Measurements from ENCODE around the gene SLC45A1.

Gene SLC45A1

DNA sequence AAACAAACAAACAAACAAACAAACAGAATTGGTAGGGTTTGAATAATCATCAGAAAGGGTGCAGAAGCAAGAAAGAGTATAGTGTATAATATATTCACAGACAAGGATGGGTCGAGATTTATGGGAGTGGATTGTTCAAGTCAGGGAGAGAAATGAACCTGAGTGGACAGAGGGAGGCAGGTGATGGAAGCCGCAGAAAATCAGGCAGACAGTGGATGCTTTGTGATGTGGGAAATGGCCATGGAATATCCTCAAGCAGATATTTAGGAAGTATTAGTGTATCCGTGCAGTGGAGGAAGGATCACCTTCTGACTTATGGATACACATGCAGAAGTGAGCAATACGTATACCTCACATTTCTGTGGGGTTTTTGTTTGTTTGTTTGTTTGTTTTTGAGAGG lies 14.0 kb upstream of the SLC45A1 start:
- in situ Hi-C loops (cut with MboI; ENCODE audit: low sequenced_read_pairs, unreplicated experiment): no loop called here
- TF ChIP-seq, protein P1, sequence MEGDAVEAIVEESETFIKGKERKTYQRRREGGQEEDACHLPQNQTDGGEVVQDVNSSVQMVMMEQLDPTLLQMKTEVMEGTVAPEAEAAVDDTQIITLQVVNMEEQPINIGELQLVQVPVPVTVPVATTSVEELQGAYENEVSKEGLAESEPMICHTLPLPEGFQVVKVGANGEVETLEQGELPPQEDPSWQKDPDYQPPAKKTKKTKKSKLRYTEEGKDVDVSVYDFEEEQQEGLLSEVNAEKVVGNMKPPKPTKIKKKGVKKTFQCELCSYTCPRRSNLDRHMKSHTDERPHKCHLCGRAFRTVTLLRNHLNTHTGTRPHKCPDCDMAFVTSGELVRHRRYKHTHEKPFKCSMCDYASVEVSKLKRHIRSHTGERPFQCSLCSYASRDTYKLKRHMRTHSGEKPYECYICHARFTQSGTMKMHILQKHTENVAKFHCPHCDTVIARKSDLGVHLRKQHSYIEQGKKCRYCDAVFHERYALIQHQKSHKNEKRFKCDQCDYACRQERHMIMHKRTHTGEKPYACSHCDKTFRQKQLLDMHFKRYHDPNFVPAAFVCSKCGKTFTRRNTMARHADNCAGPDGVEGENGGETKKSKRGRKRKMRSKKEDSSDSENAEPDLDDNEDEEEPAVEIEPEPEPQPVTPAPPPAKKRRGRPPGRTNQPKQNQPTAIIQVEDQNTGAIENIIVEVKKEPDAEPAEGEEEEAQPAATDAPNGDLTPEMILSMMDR (IDR thresholded peaks at IDR 0.05; ENCODE audit: borderline replicate concordance, control extremely low read depth, extremely low read depth, insufficient read depth, missing control alignments): no peak
- DNase-seq (ENCODE audit: low spot score): no peak

DNA sequence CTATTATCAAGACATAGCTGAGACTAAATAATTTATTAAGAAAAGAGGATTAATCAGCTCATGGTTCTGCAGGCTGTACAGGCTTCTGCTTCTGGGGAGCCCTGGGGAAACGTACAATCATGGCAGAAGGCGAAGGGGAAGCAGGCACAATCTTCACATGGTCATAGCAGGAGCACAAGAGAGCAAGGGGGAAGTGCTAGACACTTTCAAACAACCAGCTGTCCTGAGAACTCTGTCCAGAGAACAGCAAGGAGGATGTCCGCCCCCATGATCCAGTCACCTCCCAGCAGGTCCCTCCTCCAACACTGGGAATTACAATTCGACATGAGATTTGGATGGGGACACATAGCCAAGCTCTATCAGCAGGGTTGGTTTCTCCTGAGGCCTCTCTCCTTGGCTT lies 10.3 kb upstream of the SLC45A1 start:
- TF ChIP-seq, protein P1 (IDR thresholded peaks at IDR 0.05; ENCODE audit: borderline replicate concordance, control extremely low read depth, extremely low read depth, insufficient read depth, missing control alignments): no peak
- no peak for DNase-seq (ENCODE audit: low spot score)
- in situ Hi-C loops (cut with MboI; ENCODE audit: low sequenced_read_pairs, unreplicated experiment): no loop called here

- in situ Hi-C loops (cut with MboI; ENCODE audit: low sequenced_read_pairs, unreplicated experiment): loop anchor here (10.0 kb wide), 1 partner anchor 276 kb away; no protein-coding TSS in a partner anchor
- TF ChIP-seq, protein P1 (IDR thresholded peaks at IDR 0.05; ENCODE audit: borderline replicate concordance, control extremely low read depth, extremely low read depth, insufficient read depth, missing control alignments): no peak
- DNase-seq (ENCODE audit: low spot score): no peak
These were observed 6.7 kb upstream of the SLC45A1 start for GRCh38 chr1:8311068-8311718.

GRCh38 chr1:8312235-8313218 lies 5.4 kb upstream of the SLC45A1 start:
- no peak for DNase-seq (ENCODE audit: low spot score)
- TF ChIP-seq, protein P1 (IDR thresholded peaks at IDR 0.05; ENCODE audit: borderline replicate concordance, control extremely low read depth, extremely low read depth, insufficient read depth, missing control alignments): no peak
- in situ Hi-C loops (cut with MboI; ENCODE audit: low sequenced_read_pairs, unreplicated experiment): loop anchor here (10.0 kb wide), 1 partner anchor 278 kb away; no protein-coding TSS in a partner anchor

- in situ Hi-C loops (cut with MboI; ENCODE audit: low sequenced_read_pairs, unreplicated experiment): loop anchor here (10.0 kb wide), 1 partner anchor 278 kb away; no protein-coding TSS in a partner anchor
- TF ChIP-seq, protein P1 (IDR thresholded peaks at IDR 0.05; ENCODE audit: borderline replicate concordance, control extremely low read depth, extremely low read depth, insufficient read depth, missing control alignments): no peak
These were observed 4.7 kb upstream of the SLC45A1 start for GRCh38 chr1:8313231-8313630.

More at GRCh38 chr1:8313231-8313630, 4.7 kb upstream of the SLC45A1 start:
- DNase-seq (ENCODE audit: low spot score): no peak

Measured in GM13976 (cell line).